Thyroid gland (tissue), 4 donors: ENCODE measurements around the gene AK2.

ENCODE experiments used
- CTCF ChIP-seq, 6 experiments: fragments of 200-600 bp in 3 of 6; fragments of 450-650 bp in 3 of 6; sonication (generic) in 3 of 6; IDR thresholded peaks; one replicate each; pipeline ENCODE4 v1.5.1; 2016 to 2019; ENCODE audit warnings: antibody characterized with exemption in 6 of 6, mild to moderate bottlenecking in 2 of 6, inconsistent platforms in 1 of 6, moderate library complexity in 1 of 6
- POLR2A ChIP-seq, 2 donors: fragments of 450-650 bp; IDR thresholded peaks; one replicate each; pipeline ENCODE4 v1.6.1; 2017; ENCODE audit warnings: antibody characterized with exemption in 2 of 2, mild to moderate bottlenecking in 2 of 2, moderate library complexity in 1 of 2

- TF ChIP-seq POLR2A (IDR thresholded peaks at IDR 0.05) (no peak), CTCF (IDR thresholded peaks at IDR 0.05) (no peak)
These were observed 33.0 kb downstream of the AK2 start for GRCh38 chr1:33003657-33004056.
